IMR-90 (cell line): Measurements from ENCODE around the gene THSD8. TPM values are rescaled to one million over a fixed set of nuclear protein-coding genes. Genes with fewer than 3 reads are reported as not detected.

Source experiments
- ATAC-seq: fragments of 200-7000 bp; cut with Tn5 transposase; 2 replicates; pipeline ENCODE4 v1.9.1; 2020; ENCODE audit warnings: low read depth, mild to moderate bottlenecking, moderate library complexity
- BruUV-seq: library from RNA; stranded (reverse); fragments of 400-500 nt; replicated peaks from 2 replicates; lab custom pipeline; 2021; lab: Mats Ljungman, UMichigan
- CTCF ChIA-PET: fragments of 300-600 bp; formaldehyde crosslinking; extraction: SDS; loops from one replicate; lab custom pipeline; 2021; ENCODE audit warnings: antibody characterized with exemption; lab: Yijun Ruan, JAX
- POLR2A ChIA-PET: fragments of 300-600 bp; sonication (Branson Sonifier 250); formaldehyde crosslinking; loops from one replicate; lab custom pipeline; 2022; ENCODE audit warnings: antibody characterized with exemption; ENCODE audit not compliant: unreplicated experiment; lab: Charles Lee
- DNase-seq: peaks from one replicate; pipeline ENCODE4 v3.0.0; 2013
- H2AFZ ChIP-seq: replicated peaks from 2 replicates; pipeline ENCODE3; 2013; ENCODE audit warnings: low read length, mild to moderate bottlenecking; ENCODE audit not compliant: poor library complexity
- H2AK5ac ChIP-seq: 2 replicates; pipeline ENCODE4 v1.6.1; 2013; ENCODE audit warnings: low read depth, low read length, inconsistent platforms
- H2AK9ac ChIP-seq: replicated peaks from 2 replicates; pipeline ENCODE3; 2013; ENCODE audit warnings: mild to moderate bottlenecking, low read depth, low read length, moderate library complexity; ENCODE audit not compliant: poor library complexity
- H2BK120ac ChIP-seq: 2 replicates; pipeline ENCODE4 v1.6.1; 2013; ENCODE audit warnings: low read depth, low read length, inconsistent platforms
- H2BK15ac ChIP-seq: 3 replicates; pipeline ENCODE4 v1.6.1; 2013; ENCODE audit warnings: low read depth, low read length, inconsistent platforms
- H2BK20ac ChIP-seq: 2 replicates; pipeline ENCODE4 v1.6.1; 2013; ENCODE audit warnings: low read depth, mild to moderate bottlenecking, inconsistent platforms, low read length, moderate library complexity
- H2BK5ac ChIP-seq: 2 replicates; pipeline ENCODE4 v1.6.1; 2013; ENCODE audit warnings: mild to moderate bottlenecking, low read depth, low read length, inconsistent platforms; ENCODE audit not compliant: poor library complexity, severe bottlenecking
- H3K14ac ChIP-seq: replicated peaks from 2 replicates; pipeline ENCODE4 v1.6.1; 2013; ENCODE audit warnings: low read depth, low read length, inconsistent platforms
- H3K18ac ChIP-seq: 2 replicates; pipeline ENCODE4 v1.6.1; 2013; ENCODE audit warnings: low read depth, low read length, control low read depth
- H3K23ac ChIP-seq: 2 replicates; pipeline ENCODE4 v1.6.1; 2013; ENCODE audit warnings: low read depth, low read length, inconsistent platforms
- H3K27ac ChIP-seq: 2 replicates; pipeline ENCODE4 v1.5.1; 2013; ENCODE audit warnings: mild to moderate bottlenecking, control low read depth, low read length; ENCODE audit not compliant: insufficient read depth
- H3K27me3 ChIP-seq: 2 replicates; pipeline ENCODE4 v1.6.1; 2013; ENCODE audit warnings: low read length; ENCODE audit not compliant: control insufficient read depth, insufficient read depth
- H3K36me3 ChIP-seq: 2 replicates; pipeline ENCODE4 v1.6.1; 2013; ENCODE audit warnings: low read length, mixed read lengths; ENCODE audit not compliant: control insufficient read depth, insufficient read depth
- H3K4ac ChIP-seq: 2 replicates; pipeline ENCODE4 v1.6.1; 2013; ENCODE audit warnings: low read depth, low read length, inconsistent platforms
- H3K4me1 ChIP-seq: 2 replicates; pipeline ENCODE4 v1.6.1; 2013; ENCODE audit warnings: low read length, mixed read lengths; ENCODE audit not compliant: control insufficient read depth, insufficient read depth
- H3K4me2 ChIP-seq: 2 replicates; pipeline ENCODE4 v1.6.1; 2013; ENCODE audit warnings: low read depth, mild to moderate bottlenecking, control low read depth, low read length, moderate library complexity
- H3K4me3 ChIP-seq: 2 replicates; pipeline ENCODE4 v1.5.1; 2013; ENCODE audit warnings: low read depth, mild to moderate bottlenecking, control low read depth, low read length, moderate library complexity; ENCODE audit not compliant: insufficient read depth
- H3K56ac ChIP-seq: 2 replicates; pipeline ENCODE4 v1.6.1; 2013; ENCODE audit warnings: low read length, inconsistent platforms; ENCODE audit not compliant: insufficient read depth; ENCODE audit errors: extremely low read depth
- H3K79me1 ChIP-seq, 2 experiments: 2 replicates each; pipeline ENCODE4 v1.6.1; 2013; ENCODE audit warnings: low read length in 2 of 2, inconsistent platforms in 1 of 2, low read depth in 1 of 2
- H3K9ac ChIP-seq: 2 replicates; pipeline ENCODE4 v1.6.1; 2013; ENCODE audit warnings: low read depth, low read length, control low read depth
- H3K9me1 ChIP-seq: 2 replicates; pipeline ENCODE4 v1.6.1; 2013; ENCODE audit warnings: low read length, inconsistent platforms; ENCODE audit not compliant: insufficient read depth
- H3K9me3 ChIP-seq: 2 replicates; pipeline ENCODE4 v1.6.1; 2013; ENCODE audit warnings: low read length; ENCODE audit not compliant: control insufficient read depth, insufficient read depth
- H4K20me1 ChIP-seq: 2 replicates; pipeline ENCODE4 v1.6.1; 2013; ENCODE audit warnings: low read length, inconsistent platforms; ENCODE audit not compliant: insufficient read depth
- H4K5ac ChIP-seq: 2 replicates; pipeline ENCODE4 v1.6.1; 2013; ENCODE audit warnings: mild to moderate bottlenecking, low read depth, low read length, control low read depth
- H4K8ac ChIP-seq, 2 experiments: 2 replicates each; pipeline ENCODE4 v1.6.1; 2013; ENCODE audit warnings: low read depth in 2 of 2, low read length in 2 of 2, control low read depth in 1 of 2, inconsistent platforms in 1 of 2
- H4K91ac ChIP-seq: 2 replicates; pipeline ENCODE4 v1.6.1; 2013; ENCODE audit warnings: low read depth, low read length, inconsistent platforms; ENCODE audit not compliant: insufficient read depth
- BHLHE40 ChIP-seq: fragments of 150-350 bp; IDR thresholded peaks from 2 replicates; pipeline ENCODE4 v1.6.1; 2016; ENCODE audit warnings: mild to moderate bottlenecking, low read depth, low read length
- FOS ChIP-seq: fragments of 150-350 bp; IDR thresholded peaks from 2 replicates; pipeline ENCODE4 v1.6.1; 2016; ENCODE audit warnings: low read depth, low read length
- MAFK ChIP-seq: IDR thresholded peaks from 2 replicates; pipeline ENCODE4 v1.6.1; 2012; ENCODE audit warnings: low read depth, low read length, improper control_type of control experiment
- NFE2L2 ChIP-seq: fragments of 150-350 bp; IDR thresholded peaks from 2 replicates; pipeline ENCODE4 v1.6.1; 2016; ENCODE audit warnings: low read depth, mild to moderate bottlenecking, low read length
- POLR2A ChIP-seq: IDR thresholded peaks from 2 replicates; pipeline ENCODE4 v1.6.1; 2012; ENCODE audit warnings: mild to moderate bottlenecking, low read depth, low read length
- RAD21 ChIP-seq: IDR thresholded peaks from 2 replicates; pipeline ENCODE4 v1.6.1; 2012; ENCODE audit warnings: low read length, improper control_type of control experiment
- RCOR1 ChIP-seq: IDR thresholded peaks from 2 replicates; pipeline ENCODE4 v1.6.1; 2012; ENCODE audit warnings: mild to moderate bottlenecking, low read length, improper control_type of control experiment; ENCODE audit not compliant: insufficient replicate concordance
- RFX5 ChIP-seq: IDR thresholded peaks from 2 replicates; pipeline ENCODE4 v1.8.0; 2012; ENCODE audit warnings: low read depth, mild to moderate bottlenecking, low read length, moderate library complexity
- SMC3 ChIP-seq: fragments of 150-350 bp; IDR thresholded peaks from 2 replicates; pipeline ENCODE4 v1.6.1; 2016; ENCODE audit warnings: low read depth, mild to moderate bottlenecking, antibody characterized with exemption, low read length, moderate library complexity
- WGBS, 2 experiments: methylation state at CpG; one replicate each; pipeline versions ENCODE4 v1.1.5 to v1.1.7; 2013; ENCODE audit warnings: missing lambda C conversion rate in 2 of 2; ENCODE audit not compliant: insufficient read length in 1 of 2; ENCODE audit errors: extremely low coverage in 2 of 2; 5-methylcytosine and 5-hydroxymethylcytosine counted together
- dilution Hi-C: fragments of 300-500 bp; cut with HindIII; formaldehyde crosslinking; loops from one replicate; pipeline ENCODE4 v1.14.3; 2018; ENCODE audit warnings: low sequenced_read_pairs; ENCODE audit not compliant: unreplicated experiment
- in situ Hi-C: fragments of 300-500 bp; cut with MboI; formaldehyde crosslinking; loops from 3 replicates; pipeline ENCODE4 v1.14.3; 2019; ENCODE audit warnings: low sequenced_read_pairs, inconsistent platforms, mixed read lengths
- intact Hi-C: fragments of 100-400 bp; cut with micrococcal nuclease; formaldehyde crosslinking; loops from 2 replicates; pipeline ENCODE4 v1.10.0; 2022
- polyA plus RNA-seq, 3 experiments: library from polyadenylated mRNA; depleted of rRNA; stranded (reverse); fragments of >200 nt; gene quantifications; 2 replicates each; pipeline ENCODE4 v1.2.3, GENCODE V29; 2012; ENCODE audit warnings: low replicate concordance in 1 of 3
- total RNA-seq: library from RNA; depleted of rRNA; stranded (reverse); fragments of >200 nt; gene quantifications from 2 replicates; pipeline ENCODE4 v1.2.3, GENCODE V29; 2012
- TF ChIP-seq, protein P1 (sequence below): fragments of 150-350 bp; IDR thresholded peaks from 2 replicates; pipeline ENCODE4 v1.6.1; 2016; ENCODE audit warnings: low read depth, mild to moderate bottlenecking, low read length, moderate library complexity, borderline replicate concordance
- TF ChIP-seq, protein P2 (sequence below): fragments of 150-350 bp; IDR thresholded peaks from 2 replicates; pipeline ENCODE4 v1.6.1; 2017; ENCODE audit warnings: mild to moderate bottlenecking, antibody characterized with exemption, low read length, low read depth
- TF ChIP-seq, protein P3 (sequence below): conservative IDR thresholded peaks from 2 replicates; pipeline ENCODE4 v1.5.1; 2012; ENCODE audit warnings: mild to moderate bottlenecking, low read depth, low read length, improper control_type of control experiment

Gene THSD8
- total and polyA plus RNA-seq, 2 of the 4 experiments (the other 2 are of a cell fraction): 0.68 TPM; not detected in 1

DNA sequence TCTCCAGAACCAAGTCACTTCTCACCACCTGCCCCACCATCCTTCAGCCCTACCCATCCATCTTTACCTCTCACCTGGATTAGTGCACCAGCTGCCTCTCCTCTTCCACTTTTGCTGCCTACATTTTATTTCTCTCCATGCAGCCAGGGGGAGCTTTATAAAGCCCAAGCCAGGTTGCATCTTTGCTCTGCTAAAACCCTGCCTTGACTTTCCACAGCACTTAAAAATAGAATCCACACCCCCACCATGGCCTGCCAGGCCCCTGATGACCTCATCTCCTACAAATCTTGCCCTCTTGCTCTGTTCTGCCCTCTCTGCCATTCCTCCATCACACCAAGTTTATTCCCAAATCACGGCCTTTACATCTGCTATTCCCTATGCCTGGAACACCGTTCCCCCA, 28.3 kb upstream of the THSD8 start:
- TF ChIP-seq MAFK (no peak), FOS (no peak), SMC3 (peak; percentile 31; the same call in 1 of the 2 replicates), NFE2L2 (no peak), POLR2A (no peak), BHLHE40 (no peak), RCOR1 (no peak), RFX5 (no peak), RAD21 (peak; percentile 33)
- TF ChIP-seq, protein P1, sequence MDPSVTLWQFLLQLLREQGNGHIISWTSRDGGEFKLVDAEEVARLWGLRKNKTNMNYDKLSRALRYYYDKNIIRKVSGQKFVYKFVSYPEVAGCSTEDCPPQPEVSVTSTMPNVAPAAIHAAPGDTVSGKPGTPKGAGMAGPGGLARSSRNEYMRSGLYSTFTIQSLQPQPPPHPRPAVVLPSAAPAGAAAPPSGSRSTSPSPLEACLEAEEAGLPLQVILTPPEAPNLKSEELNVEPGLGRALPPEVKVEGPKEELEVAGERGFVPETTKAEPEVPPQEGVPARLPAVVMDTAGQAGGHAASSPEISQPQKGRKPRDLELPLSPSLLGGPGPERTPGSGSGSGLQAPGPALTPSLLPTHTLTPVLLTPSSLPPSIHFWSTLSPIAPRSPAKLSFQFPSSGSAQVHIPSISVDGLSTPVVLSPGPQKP: no peak
- TF ChIP-seq, protein P2, sequence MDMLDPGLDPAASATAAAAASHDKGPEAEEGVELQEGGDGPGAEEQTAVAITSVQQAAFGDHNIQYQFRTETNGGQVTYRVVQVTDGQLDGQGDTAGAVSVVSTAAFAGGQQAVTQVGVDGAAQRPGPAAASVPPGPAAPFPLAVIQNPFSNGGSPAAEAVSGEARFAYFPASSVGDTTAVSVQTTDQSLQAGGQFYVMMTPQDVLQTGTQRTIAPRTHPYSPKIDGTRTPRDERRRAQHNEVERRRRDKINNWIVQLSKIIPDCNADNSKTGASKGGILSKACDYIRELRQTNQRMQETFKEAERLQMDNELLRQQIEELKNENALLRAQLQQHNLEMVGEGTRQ: no peak
- TF ChIP-seq, protein P3, sequence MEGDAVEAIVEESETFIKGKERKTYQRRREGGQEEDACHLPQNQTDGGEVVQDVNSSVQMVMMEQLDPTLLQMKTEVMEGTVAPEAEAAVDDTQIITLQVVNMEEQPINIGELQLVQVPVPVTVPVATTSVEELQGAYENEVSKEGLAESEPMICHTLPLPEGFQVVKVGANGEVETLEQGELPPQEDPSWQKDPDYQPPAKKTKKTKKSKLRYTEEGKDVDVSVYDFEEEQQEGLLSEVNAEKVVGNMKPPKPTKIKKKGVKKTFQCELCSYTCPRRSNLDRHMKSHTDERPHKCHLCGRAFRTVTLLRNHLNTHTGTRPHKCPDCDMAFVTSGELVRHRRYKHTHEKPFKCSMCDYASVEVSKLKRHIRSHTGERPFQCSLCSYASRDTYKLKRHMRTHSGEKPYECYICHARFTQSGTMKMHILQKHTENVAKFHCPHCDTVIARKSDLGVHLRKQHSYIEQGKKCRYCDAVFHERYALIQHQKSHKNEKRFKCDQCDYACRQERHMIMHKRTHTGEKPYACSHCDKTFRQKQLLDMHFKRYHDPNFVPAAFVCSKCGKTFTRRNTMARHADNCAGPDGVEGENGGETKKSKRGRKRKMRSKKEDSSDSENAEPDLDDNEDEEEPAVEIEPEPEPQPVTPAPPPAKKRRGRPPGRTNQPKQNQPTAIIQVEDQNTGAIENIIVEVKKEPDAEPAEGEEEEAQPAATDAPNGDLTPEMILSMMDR: peak; percentile 39
- Histone ChIP-seq H3K23ac (no peak overlapping the region), H2AK5ac (no peak overlapping the region), H3K18ac (no peak overlapping the region), H2BK120ac (no peak overlapping the region), H3K4ac (no peak overlapping the region), H4K5ac (no peak overlapping the region), H3K9ac (no peak overlapping the region), H3K4me3 (no peak overlapping the region), H2AFZ (no peak overlapping the region), H4K8ac (no peak overlapping the region), H3K4me2 (no peak overlapping the region), H4K20me1 (no peaks in the 10 kb centered on the region), H2AK9ac (peak overlapping the region; percentile 39), H2BK15ac (no peak overlapping the region), H3K36me3 (no peaks in the 10 kb centered on the region; the same call in 1 of the 2 replicates), H3K56ac (no peak overlapping the region), H3K27me3 (no peaks in the 10 kb centered on the region), H3K14ac (no peak overlapping the region), H2BK5ac (no peak overlapping the region), H2BK20ac (no peak overlapping the region), H3K9me1 (peaks cover 10% of the 10 kb centered on the region), H3K27ac (no peak overlapping the region), H4K91ac (no peak overlapping the region), H3K4me1 (peaks cover 6% of the 10 kb centered on the region), H3K9me3 (no peaks in the 10 kb centered on the region), H3K79me1 (peaks cover 0 to 21% of the 10 kb centered on the region in 2 experiments; a peak in 3 of 4 replicates)
- CTCF ChIA-PET: interaction anchor here (1.3 to 1.5 kb wide), 2 partner anchors 7 to 20 kb away, joined by 3 read pairs; no protein-coding TSS in a partner anchor
- dilution Hi-C loops: no loop called here
- in situ Hi-C loops: loop anchor here (5.0 kb wide), 1 partner anchor 64 kb away; the partner anchor contains the start of gene MAST1
- WGBS, 2 experiments: 100% methylated on average over 2 of the region's 2 CpGs; no CpG with 5 or more reads in 1 of the 2 experiments
- ATAC-seq (no peak), DNase-seq (peak; percentile 35)
- POLR2A ChIA-PET: no interaction called here
- intact Hi-C loops: no loop called here
- no TSS peak for BruUV-seq
